ENCODE data around the gene RSRC1. TPM values are rescaled to one million over a fixed set of nuclear protein-coding genes. Genes with fewer than 3 reads are reported as not detected.
A peak's percentile ranks its signal among the peaks of the same experiment; 100 is the strongest.

Gene RSRC1
- total RNA-seq, 2 experiments from 2014 or later = 44.9 to 61.6 TPM

DNA sequence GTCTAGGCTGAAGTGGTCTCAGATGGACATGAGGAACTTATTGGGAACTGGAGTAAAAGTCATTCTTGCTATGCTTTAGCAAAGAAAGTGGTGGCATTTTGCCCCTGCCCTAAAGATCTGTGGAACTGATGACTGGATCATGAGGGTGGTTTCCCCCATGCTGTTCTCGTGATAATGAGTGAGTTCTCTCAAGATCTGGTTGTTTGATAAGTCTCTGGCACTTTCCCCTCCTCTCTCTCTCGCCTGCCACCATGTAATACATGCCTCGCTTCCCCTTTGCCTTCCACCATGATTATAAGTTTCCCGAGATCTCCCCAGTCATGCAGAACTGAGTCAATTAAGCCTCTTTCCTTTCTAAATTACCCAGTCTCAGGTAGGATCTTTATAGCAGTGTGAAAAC is 449.6 kb downstream of the RSRC1 start:
- ATAC-seq (no peak), DNase-seq (no peak)
- Mint-ChIP-seq H3K27ac (no peak overlapping the region), H3K9me3 (ENCODE audit: low read depth) (no peaks in the 10 kb centered on the region), H3K4me3 (no peak overlapping the region), H3K36me3 (ENCODE audit: low read depth) (no peaks in the 10 kb centered on the region), H3K27me3 (peaks cover 8% of the 10 kb centered on the region), H3K4me1 (peaks cover 2% of the 10 kb centered on the region)
- ChIA-PET CTCF (interaction anchor here (0.6 to 1.2 kb wide), 2 partner anchors 56 to 85 kb away, joined by 4 read pairs; partner anchors contain the start of gene GFM1), POLR2A (no interaction called here)
- intact Hi-C loops (cut with DNase I, micrococcal nuclease) = no loop called here

DNA sequence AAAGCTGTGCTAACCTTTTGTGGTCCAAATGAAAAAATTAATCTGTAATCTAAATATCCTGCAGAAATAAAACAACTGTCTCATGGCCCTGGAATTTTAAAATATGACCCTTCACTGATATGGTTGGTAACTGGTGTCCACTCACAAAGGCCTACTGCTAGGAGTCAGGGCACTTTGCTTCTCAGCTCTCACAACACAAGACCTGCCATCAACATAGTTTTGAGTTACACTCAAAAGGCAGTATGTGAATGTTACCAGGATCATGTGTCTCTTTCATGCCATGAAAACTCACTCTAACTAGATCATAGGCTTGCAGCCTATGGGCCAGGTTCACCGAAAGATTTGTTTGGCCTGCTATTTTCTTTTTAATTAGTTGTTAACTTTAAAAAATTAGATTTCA is 451.1 kb downstream of the RSRC1 start:
- CTCF ChIA-PET = interaction anchor here (1.2 kb wide), 2 partner anchors 22 to 83 kb away, joined by 4 read pairs; partner anchors contain the start of gene GFM1

DNA sequence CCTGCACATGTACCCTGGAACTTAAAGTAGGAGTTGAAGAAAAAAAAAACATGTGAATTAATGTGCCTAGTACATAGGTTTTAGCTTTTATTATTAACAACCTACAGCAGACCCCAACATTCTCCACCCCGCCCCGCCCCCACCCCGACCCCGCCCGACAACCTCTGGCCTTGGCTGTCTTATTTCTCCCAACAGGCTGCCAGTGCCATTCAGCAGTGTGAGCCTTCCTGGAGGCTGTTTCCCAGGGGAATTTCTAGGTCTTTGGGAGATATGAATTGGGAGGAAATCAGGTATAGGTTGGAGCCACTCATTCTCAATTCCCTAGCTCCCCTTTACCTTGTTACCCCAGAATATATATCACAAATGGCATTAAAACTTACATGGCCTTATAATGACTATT is 452.8 kb downstream of the RSRC1 start:
- Mint-ChIP-seq H3K9me3 (ENCODE audit: low read depth) (peaks cover 7% of the 10 kb centered on the region), H3K4me1 (peaks cover 2% of the 10 kb centered on the region), H3K27ac (no peak overlapping the region), H3K27me3 (peaks cover 16% of the 10 kb centered on the region), H3K36me3 (ENCODE audit: low read depth) (no peaks in the 10 kb centered on the region), H3K4me3 (no peak overlapping the region)
- ChIA-PET CTCF (no interaction called here), POLR2A (no interaction called here)
- intact Hi-C loops (cut with DNase I, micrococcal nuclease) = no loop called here
- ATAC-seq (no peak), DNase-seq (no peak)

More for the DNA sequence above, 451.1 kb downstream of the RSRC1 start:
- ATAC-seq (no peak), DNase-seq (no peak)
- no peak overlapping the region for H3K4me3 Mint-ChIP-seq
- H3K36me3 Mint-ChIP-seq (ENCODE audit: low read depth) = no peaks in the 10 kb centered on the region
- intact Hi-C loops (cut with DNase I, micrococcal nuclease) = no loop called here
- POLR2A ChIA-PET = no interaction called here
- peaks cover 15% of the 10 kb centered on the region for H3K27me3 Mint-ChIP-seq
- peaks cover 2% of the 10 kb centered on the region for H3K4me1 Mint-ChIP-seq
- H3K9me3 Mint-ChIP-seq (ENCODE audit: low read depth) = peaks cover 7% of the 10 kb centered on the region
- no peak overlapping the region for H3K27ac Mint-ChIP-seq

DNA sequence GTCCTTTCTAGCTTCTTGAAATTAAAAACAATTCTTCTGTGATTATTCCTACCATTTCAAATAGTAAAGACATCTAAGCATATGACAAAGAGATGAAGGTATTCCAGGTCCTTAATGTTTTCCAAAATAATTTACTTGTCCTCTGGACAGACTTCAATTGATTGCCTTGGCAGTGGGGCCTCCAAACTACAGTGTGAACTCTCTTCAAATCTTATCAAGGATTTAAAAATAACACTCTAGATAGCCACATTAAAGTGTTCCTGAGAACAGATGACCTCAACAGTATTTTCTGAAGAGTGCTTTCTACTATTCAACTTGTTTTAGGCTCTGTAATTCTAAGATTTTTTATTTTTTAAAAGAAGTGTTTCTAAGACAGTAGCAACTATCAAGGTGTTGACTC is 453.2 kb downstream of the RSRC1 start:
- Mint-ChIP-seq H3K27me3 (peaks cover 16% of the 10 kb centered on the region), H3K9me3 (ENCODE audit: low read depth) (peaks cover 7% of the 10 kb centered on the region)
- CTCF ChIA-PET = no interaction called here

DNA sequence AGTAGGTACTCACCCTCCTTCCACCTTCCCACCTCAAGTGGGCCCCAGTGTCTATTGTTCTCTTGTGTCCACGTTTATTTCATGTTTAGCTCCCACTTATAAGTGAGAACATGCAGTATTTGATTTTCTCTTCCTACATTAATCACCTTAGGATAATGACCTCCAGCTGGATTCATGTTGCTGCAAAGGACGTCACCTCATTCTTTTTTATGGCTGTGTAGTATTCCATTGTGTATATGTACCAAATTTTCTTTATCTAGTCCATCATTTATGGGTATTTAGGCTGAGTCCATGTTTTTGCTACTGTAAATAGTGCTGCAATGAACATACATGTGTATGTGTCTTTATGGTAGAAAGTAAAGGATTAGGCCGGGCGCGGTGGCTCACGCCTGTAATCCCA is 455.2 kb downstream of the RSRC1 start:
- H3K4me3 Mint-ChIP-seq = no peak overlapping the region
- peaks cover 17% of the 10 kb centered on the region for H3K27me3 Mint-ChIP-seq
- intact Hi-C loops (cut with DNase I, micrococcal nuclease) = no loop called here
- H3K36me3 Mint-ChIP-seq (ENCODE audit: low read depth) = no peaks in the 10 kb centered on the region
- H3K9me3 Mint-ChIP-seq (ENCODE audit: low read depth) = peaks cover 7% of the 10 kb centered on the region
- CTCF ChIA-PET = interaction anchor here (0.7 kb wide), 1 partner anchor 80 kb away, joined by 3 read pairs; no protein-coding TSS in a partner anchor
- no peaks in the 10 kb centered on the region for H3K4me1 Mint-ChIP-seq
- no peak for ATAC-seq
- POLR2A ChIA-PET = interaction anchor here (0.6 kb wide), 1 partner anchor 18 kb away, joined by 3 read pairs; no protein-coding TSS in a partner anchor
- DNase-seq = no peak
- no peak overlapping the region for H3K27ac Mint-ChIP-seq

More for the DNA sequence above, 453.2 kb downstream of the RSRC1 start:
- POLR2A ChIA-PET = no interaction called here
- Mint-ChIP-seq H3K4me1 (peaks cover 2% of the 10 kb centered on the region), H3K4me3 (no peak overlapping the region), H3K27ac (no peak overlapping the region), H3K36me3 (ENCODE audit: low read depth) (no peaks in the 10 kb centered on the region)
- no peak for DNase-seq
- intact Hi-C loops (cut with DNase I, micrococcal nuclease) = no loop called here
- ATAC-seq = no peak

DNA sequence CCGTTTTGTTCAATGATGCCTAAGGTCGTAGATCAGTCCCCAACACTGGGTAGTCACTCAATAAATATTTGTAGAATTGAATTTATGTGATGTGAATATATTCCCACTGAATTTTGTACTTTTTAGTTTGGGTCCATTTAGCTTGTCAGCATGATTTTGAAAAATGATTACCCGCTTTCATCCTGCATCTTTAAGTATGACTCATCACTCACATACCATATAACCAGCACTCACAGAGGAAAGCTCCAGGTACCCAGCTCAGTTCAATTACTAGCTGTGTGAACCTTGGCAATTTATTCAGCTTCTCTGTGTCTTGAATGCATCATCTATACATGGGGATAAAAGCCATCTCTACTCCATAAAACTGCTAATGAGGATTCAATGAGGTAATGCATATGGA is 458.9 kb downstream of the RSRC1 start:
- no peak overlapping the region for H3K4me3 Mint-ChIP-seq
- peaks cover 33% of the 10 kb centered on the region for H3K27me3 Mint-ChIP-seq
- intact Hi-C loops (cut with DNase I, micrococcal nuclease) = no loop called here
- ATAC-seq = no peak
- no peak overlapping the region for H3K27ac Mint-ChIP-seq
- H3K4me1 Mint-ChIP-seq = peaks cover 12% of the 10 kb centered on the region
- no peaks in the 10 kb centered on the region for H3K36me3 Mint-ChIP-seq (ENCODE audit: low read depth)
- no peak for DNase-seq
- H3K9me3 Mint-ChIP-seq (ENCODE audit: low read depth) = peaks cover 7% of the 10 kb centered on the region
- CTCF ChIA-PET = interaction anchor here (0.6 to 0.8 kb wide), 3 partner anchors 75 to 603 kb away, joined by 3 read pairs; no protein-coding TSS in a partner anchor
- POLR2A ChIA-PET = no interaction called here

DNA sequence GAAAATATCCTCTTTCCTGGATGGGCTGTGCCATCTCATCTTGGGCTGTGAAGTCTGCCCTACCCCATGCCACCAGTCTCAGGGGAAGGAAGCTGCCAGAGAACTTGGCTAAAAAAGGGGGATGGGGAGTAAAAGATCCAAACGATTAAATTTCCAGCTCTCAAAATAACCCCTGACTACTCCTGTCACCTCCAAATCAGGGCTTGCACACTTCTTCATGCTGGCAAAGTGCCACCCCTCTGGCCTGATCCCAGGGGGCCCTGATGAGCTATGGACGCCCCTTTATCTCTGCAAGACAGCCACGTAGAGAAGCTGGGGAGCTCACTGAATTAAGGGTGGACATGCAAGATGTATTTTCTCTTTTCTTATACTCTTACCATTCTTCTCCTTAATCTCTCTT is 459.9 kb downstream of the RSRC1 start:
- Mint-ChIP-seq H3K27ac (no peak overlapping the region), H3K36me3 (ENCODE audit: low read depth) (no peaks in the 10 kb centered on the region), H3K4me1 (peaks cover 12% of the 10 kb centered on the region), H3K9me3 (ENCODE audit: low read depth) (peaks cover 7% of the 10 kb centered on the region), H3K27me3 (peaks cover 33% of the 10 kb centered on the region), H3K4me3 (no peak overlapping the region)
- CTCF ChIA-PET = interaction anchor here (0.5 to 1.7 kb wide), 7 partner anchors 13 to 229 kb away, joined by 3 to 7 read pairs (median 3); partner anchors contain the start of gene GFM1
- DNase-seq = no peak
- POLR2A ChIA-PET = no interaction called here
- intact Hi-C loops (cut with DNase I, micrococcal nuclease) = loop anchor here in 1 of 2 experiments (2.0 kb wide), 2 partner anchors 75 to 1879 kb away; partner anchors contain the start of genes GFM1 and TRIM59
- no peak for ATAC-seq

DNA sequence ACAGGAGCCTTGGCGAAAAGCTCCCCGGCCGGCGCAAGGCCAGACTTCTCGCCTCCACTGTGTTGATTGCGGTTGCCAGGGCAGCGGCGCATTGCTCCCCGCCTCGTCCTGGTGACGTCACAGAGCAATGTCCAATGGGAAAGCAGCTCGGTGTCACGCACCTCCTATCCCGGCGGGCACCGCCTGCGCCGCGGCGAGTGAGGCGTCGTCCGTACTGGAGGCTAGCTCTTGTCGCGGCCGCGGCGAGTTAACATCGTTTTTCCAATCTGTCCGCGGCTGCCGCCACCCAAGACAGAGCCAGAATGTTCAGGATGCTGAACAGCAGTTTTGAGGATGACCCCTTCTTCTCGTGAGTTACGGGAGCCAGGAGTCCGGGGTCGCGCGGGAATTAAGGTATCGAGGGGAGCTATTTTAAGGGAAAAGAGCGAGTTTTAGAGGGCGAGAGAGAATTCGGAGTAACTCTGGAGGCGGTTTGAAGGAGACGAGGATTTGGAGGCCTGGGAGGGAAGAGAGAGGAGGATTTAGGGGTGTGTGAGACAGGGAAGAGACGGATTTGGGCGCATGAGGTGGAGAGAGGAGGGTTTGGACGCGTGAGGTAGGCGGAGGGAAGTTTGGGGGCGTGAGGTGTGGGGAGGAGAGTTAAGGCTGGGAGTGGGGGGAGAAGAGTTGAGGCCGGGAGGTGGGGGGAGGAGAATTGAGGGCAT is 461.3 kb downstream of the RSRC1 start, which contains the start of gene MLF1:
Gene MLF1 (plus strand): TSS at position 196 of the 704 bp plus-strand sequence. CDS start 107 bp downstream, at position 303.
- peak; percentile 93 for DNase-seq
- Mint-ChIP-seq H3K4me1 (peaks cover 12% of the 10 kb centered on the region), H3K27me3 (peaks cover 27% of the 10 kb centered on the region), H3K4me3 (peak within 1 kb of the TSS; percentile 78), H3K9me3 (ENCODE audit: low read depth) (no peaks in the 10 kb centered on the region), H3K27ac (peak within 1 kb of the TSS; percentile 63), H3K36me3 (ENCODE audit: low read depth) (no peaks in the 10 kb centered on the region)
- CTCF ChIA-PET = interaction anchor here (0.7 to 1.7 kb wide), 3 partner anchors 18 to 73 kb away, joined by 3 to 7 read pairs (median 3); partner anchors contain the start of gene GFM1
- peak; percentile 100 for ATAC-seq
- intact Hi-C loops (cut with DNase I, micrococcal nuclease) = loop anchor here in 1 of 2 experiments (2.0 kb wide), 2 partner anchors 74 to 1878 kb away; partner anchors contain the start of genes GFM1 and TRIM59
- POLR2A ChIA-PET = interaction anchor here (0.7 kb wide), 2 partner anchors 73 to 150 kb away, joined by 3 read pairs; partner anchors contain the start of gene GFM1

DNA sequence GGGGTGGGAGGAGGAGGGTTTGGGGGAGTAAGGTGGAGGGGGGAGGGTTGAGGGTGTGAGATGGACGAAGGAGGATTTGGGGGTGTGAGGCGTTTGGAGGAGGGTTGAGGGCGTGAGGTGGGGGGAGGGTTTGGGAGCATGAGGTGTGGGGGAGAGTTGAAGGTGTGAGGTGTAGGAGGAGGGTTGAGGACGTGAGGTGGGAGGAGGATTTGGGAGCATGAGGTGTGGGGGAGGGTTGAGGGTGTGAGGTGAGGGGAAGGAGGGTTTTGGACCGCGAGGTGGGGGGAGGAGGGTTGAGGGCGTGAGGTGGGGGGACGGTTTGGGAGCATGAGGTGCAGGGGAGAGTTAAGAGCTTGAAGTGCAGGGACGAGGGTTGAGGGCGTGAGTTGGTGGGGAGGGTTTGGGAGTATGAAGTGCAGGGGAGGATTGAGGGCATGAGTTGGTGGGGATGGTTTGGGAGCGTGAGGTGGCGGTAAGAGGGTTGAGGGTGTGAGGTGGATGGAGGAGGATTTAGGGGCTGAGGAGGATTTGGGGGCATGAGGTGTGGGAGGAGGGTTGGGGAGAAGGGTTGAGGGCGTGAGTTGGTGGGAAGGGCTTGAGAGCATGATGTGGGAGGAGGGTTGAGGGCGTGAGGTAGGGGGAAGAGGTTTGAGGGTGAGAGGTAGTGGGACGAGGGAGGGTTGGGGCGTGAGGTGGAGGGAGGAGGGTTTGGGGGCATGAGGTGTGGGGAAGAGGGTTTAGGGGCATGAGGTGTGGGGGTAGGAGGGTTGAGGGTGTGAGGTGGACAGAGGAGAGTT is 462.3 kb downstream of the RSRC1 start:
- DNase-seq = no peak
- peaks cover 27% of the 10 kb centered on the region for H3K27me3 Mint-ChIP-seq
- intact Hi-C loops (cut with DNase I, micrococcal nuclease) = loop anchor here in 1 of 2 experiments (2.0 kb wide), 2 partner anchors 73 to 1877 kb away; partner anchors contain the start of genes GFM1 and TRIM59
- H3K9me3 Mint-ChIP-seq (ENCODE audit: low read depth) = no peaks in the 10 kb centered on the region
- no peaks in the 10 kb centered on the region for H3K36me3 Mint-ChIP-seq (ENCODE audit: low read depth)
- ChIA-PET POLR2A (no interaction called here), CTCF (no interaction called here)
- H3K4me3 Mint-ChIP-seq = no peak overlapping the region
- H3K4me1 Mint-ChIP-seq = peaks cover 12% of the 10 kb centered on the region
- no peak overlapping the region for H3K27ac Mint-ChIP-seq
- ATAC-seq = no peak

DNA sequence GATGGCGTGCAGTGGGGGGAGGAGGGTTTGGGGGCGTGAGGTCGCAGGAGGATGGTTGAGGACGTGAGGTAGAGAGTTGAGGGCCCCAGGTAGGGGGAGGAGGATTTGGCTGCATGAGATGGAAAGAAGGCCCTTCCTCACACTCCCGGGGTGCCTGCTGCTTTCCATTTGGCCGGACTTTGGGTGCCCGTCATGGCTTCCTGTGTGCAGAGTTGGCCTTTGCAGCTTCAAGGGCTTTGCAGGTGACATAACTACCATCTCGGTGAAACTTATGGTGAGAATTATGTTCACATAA is 462.8 kb downstream of the RSRC1 start:
- no peak overlapping the region for H3K4me3 Mint-ChIP-seq
- H3K9me3 Mint-ChIP-seq (ENCODE audit: low read depth) = no peaks in the 10 kb centered on the region
- ATAC-seq (no peak), DNase-seq (no peak)
- peaks cover 25% of the 10 kb centered on the region for H3K27me3 Mint-ChIP-seq
- no peaks in the 10 kb centered on the region for H3K36me3 Mint-ChIP-seq (ENCODE audit: low read depth)
- H3K27ac Mint-ChIP-seq = no peak overlapping the region
- intact Hi-C loops (cut with DNase I, micrococcal nuclease) = no loop called here
- CTCF ChIA-PET = no interaction called here
- H3K4me1 Mint-ChIP-seq = peaks cover 12% of the 10 kb centered on the region
- POLR2A ChIA-PET = no interaction called here

DNA sequence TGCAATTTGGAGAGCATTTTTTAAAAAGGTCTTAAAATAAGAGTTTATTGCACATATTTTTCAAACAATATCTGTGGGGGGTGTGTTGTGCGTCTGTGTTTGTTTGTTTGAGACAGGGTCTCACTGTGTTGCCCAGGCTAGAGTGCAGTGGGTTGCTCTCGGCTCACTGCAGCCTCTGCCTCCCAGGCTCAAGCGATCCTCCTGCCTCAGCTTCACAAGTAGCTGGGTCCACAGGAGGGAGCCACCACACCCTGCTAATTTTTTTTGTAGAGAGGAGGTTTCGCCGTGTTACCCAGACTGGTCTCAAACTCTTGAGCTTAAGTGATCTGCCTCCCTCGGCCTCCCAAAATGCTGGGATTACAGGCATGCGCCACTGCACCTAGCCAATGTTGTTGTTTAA is 463.8 kb downstream of the RSRC1 start:
- POLR2A ChIA-PET = no interaction called here
- intact Hi-C loops (cut with DNase I, micrococcal nuclease) = no loop called here
- H3K4me1 Mint-ChIP-seq = peaks cover 12% of the 10 kb centered on the region

More for the DNA sequence above, 463.8 kb downstream of the RSRC1 start:
- CTCF ChIA-PET = no interaction called here
- ATAC-seq (no peak), DNase-seq (no peak)
- Mint-ChIP-seq H3K9me3 (ENCODE audit: low read depth) (no peaks in the 10 kb centered on the region), H3K36me3 (ENCODE audit: low read depth) (no peaks in the 10 kb centered on the region), H3K27me3 (peaks cover 26% of the 10 kb centered on the region), H3K4me3 (no peak overlapping the region), H3K27ac (no peak overlapping the region)

Measured in activated CD4-positive, alpha-beta T cell treated with anti-CD3 and anti-CD28 coated beads for 36 hours (primary cell).